Fibroblast of villous mesenchyme (primary cell): ENCODE measurements around the gene NYAP1. TPM values are rescaled to one million over a fixed set of nuclear protein-coding genes. Genes with fewer than 3 reads are reported as not detected.
"Not testable (repeated sequence)": the region's sequence is repeated elsewhere in the genome, so short reads cannot be mapped to it uniquely, and the experiment has no call there.

Experiments used
- DNase-seq: peaks from one replicate; pipeline ENCODE4 v3.0.0-alpha.2; 2010; ENCODE audit warnings: low read depth
- H3K4me3 ChIP-seq: 2 replicates; pipeline ENCODE4 v1.5.1; 2011; ENCODE audit warnings: low read depth, mild to moderate bottlenecking, low read length
- CTCF ChIP-seq: IDR thresholded peaks from 2 replicates; pipeline ENCODE4 v1.5.1; 2012; ENCODE audit warnings: low read depth, mild to moderate bottlenecking, low read length; ENCODE audit not compliant: insufficient read depth
- total RNA-seq: library from RNA; depleted of rRNA; stranded (reverse); fragments of >200 nt; gene quantifications from 2 replicates; pipeline ENCODE4 v1.2.3, GENCODE V29; 2012

Gene NYAP1
- total RNA-seq, 1 donor, result 0.43 TPM

GRCh38 chr7:100452513-100452912, 31.2 kb upstream of the NYAP1 start:
- no peak overlapping the region for H3K4me3 ChIP-seq
- DNase-seq, result no peak
- no peak for TF ChIP-seq CTCF

GRCh38 chr7:100453854-100454253, 29.9 kb upstream of the NYAP1 start:
- H3K4me3 ChIP-seq, result not testable (repeated sequence)

GRCh38 chr7:100455206-100455605, 28.5 kb upstream of the NYAP1 start:
- no peak for DNase-seq
- no peak for TF ChIP-seq CTCF
- no peak overlapping the region for H3K4me3 ChIP-seq

More at GRCh38 chr7:100453854-100454253, 29.9 kb upstream of the NYAP1 start:
- not testable (repeated sequence) for DNase-seq

GRCh38 chr7:100456562-100456961, 27.2 kb upstream of the NYAP1 start:
- DNase-seq, result no peak
- TF ChIP-seq CTCF, result no peak
- no peak overlapping the region for H3K4me3 ChIP-seq

GRCh38 chr7:100457033-100457432, 26.7 kb upstream of the NYAP1 start:
- no peak for TF ChIP-seq CTCF
- H3K4me3 ChIP-seq, result no peak overlapping the region
- no peak for DNase-seq

GRCh38 chr7:100464210-100464660, 19.5 kb upstream of the NYAP1 start, which contains the start of gene SPACDR:
SPACDR (minus strand) TSS chr7:100464260; CDS start chr7:100464025, 235 bp downstream.
- no peak within 1 kb of the TSS for H3K4me3 ChIP-seq
- TF ChIP-seq CTCF, result no peak
- no peak for DNase-seq

GRCh38 chr7:100464791-100465190, 18.9 kb upstream of the NYAP1 start:
- H3K4me3 ChIP-seq, result no peak overlapping the region
- no peak for DNase-seq

More at GRCh38 chr7:100464791-100465190, 18.9 kb upstream of the NYAP1 start:
- TF ChIP-seq CTCF, result no peak
